Activated T-cell treated with anti-CD3 and anti-CD28 coated beads, Interleukin-2, amount 50 U/mL, for 1 hour (primary cell): ENCODE measurements around the gene EPHB2.

Source experiments
- DNase-seq: peaks from one replicate; pipeline ENCODE4 v3.0.0-alpha.2; 2020

Gene EPHB2

GRCh38 chr1:22963044-22963677 lies 252.5 kb downstream of the EPHB2 start:
- no peak for DNase-seq

GRCh38 chr1:22966309-22966708 lies 255.7 kb downstream of the EPHB2 start:
- DNase-seq = no peak

- DNase-seq = no peak
These were observed 257.2 kb downstream of the EPHB2 start for GRCh38 chr1:22967833-22968232.

GRCh38 chr1:22969304-22969709 lies 258.7 kb downstream of the EPHB2 start:
- no peak for DNase-seq

GRCh38 chr1:22970096-22970495 lies 259.5 kb downstream of the EPHB2 start:
- DNase-seq = no peak
